Erythroblast (primary cell): ENCODE measurements around the gene CHGA.

Experiments used
- GATA1 ChIP-seq: IDR thresholded peaks from 2 replicates; pipeline ENCODE4 v1.6.1; 2011; ENCODE audit warnings: low read depth, mild to moderate bottlenecking, control low read depth, low read length, moderate library complexity
- POLR2A ChIP-seq: IDR thresholded peaks from 2 replicates; pipeline ENCODE4 v1.6.1; 2011; ENCODE audit warnings: mild to moderate bottlenecking, low read length

GRCh38 chr14:92963301-92964123, 40.6 kb downstream of the CHGA start:
- TF ChIP-seq POLR2A (no peak), GATA1 (no peak)
